HG03097 (cell line): ENCODE measurements around the gene HEATR9.

ENCODE experiments used
- ATAC-seq: cut with Tn5 transposase; IDR thresholded peaks from one replicate; pipeline ENCODE4 v1.9.1; 2021; ENCODE audit not compliant: unreplicated experiment, low FRiP score

The HEATR9 gene

GRCh38 chr17:35812456-35812855 is 56.2 kb downstream of the HEATR9 start:
- ATAC-seq: no peak

- no peak for ATAC-seq
These were observed 56.9 kb downstream of the HEATR9 start for GRCh38 chr17:35811759-35812158.

- ATAC-seq: no peak
These were observed 58.7 kb downstream of the HEATR9 start for GRCh38 chr17:35809855-35810461.

- ATAC-seq: peak; percentile 91
These were observed 59.5 kb downstream of the HEATR9 start, which contains the start of gene TAF15 for GRCh38 chr17:35808962-35809854. TSS of gene TAF15 (plus strand) at chr17:35809484. CDS start at chr17:35809570, 86 bp downstream.

GRCh38 chr17:35808240-35808961 is 60.3 kb downstream of the HEATR9 start:
- peak; percentile 3 for ATAC-seq

GRCh38 chr17:35807371-35808144 is 61.1 kb downstream of the HEATR9 start:
- ATAC-seq: no peak
